GM12878 (cell line): Measurements from ENCODE around the gene SYCE3.

Experiments used
- ATF2 ChIP-seq: IDR thresholded peaks from 2 replicates; pipeline ENCODE4 v1.6.1; 2012; ENCODE audit warnings: low read length, inconsistent platforms
- CHD4 ChIP-seq: fragments of 200-600 bp; sonication (generic); IDR thresholded peaks from 2 replicates; pipeline ENCODE4 v1.6.1; 2016; ENCODE audit warnings: mild to moderate bottlenecking
- CTCF ChIP-seq, 3 experiments: IDR thresholded peaks in 2 of 3; conservative IDR thresholded peaks in 1 of 3; 2 replicates each; pipeline ENCODE4 v1.5.1; 2011; ENCODE audit warnings: low read depth in 3 of 3, low read length in 3 of 3, mild to moderate bottlenecking in 3 of 3, control low read depth in 2 of 3, moderate library complexity in 2 of 3, inconsistent platforms in 1 of 3, mixed read lengths in 1 of 3; ENCODE audit not compliant: control insufficient read depth in 2 of 3, insufficient read depth in 1 of 3; ENCODE audit errors: extremely low read depth in 1 of 3
- FOXM1 ChIP-seq: IDR thresholded peaks from 2 replicates; pipeline ENCODE4 v1.6.1; 2012; ENCODE audit warnings: low read depth, mild to moderate bottlenecking, inconsistent platforms, low read length, moderate library complexity
- JUND ChIP-seq: IDR thresholded peaks from 2 replicates; pipeline ENCODE4 v1.6.1; 2012; ENCODE audit warnings: low read depth, mild to moderate bottlenecking, low read length, improper control_type of control experiment, moderate library complexity
- RAD21 ChIP-seq: IDR thresholded peaks from 2 replicates; pipeline ENCODE4 v1.6.1; 2011; ENCODE audit warnings: mild to moderate bottlenecking, low read depth, low read length, moderate library complexity; ENCODE audit not compliant: insufficient read depth
- YY1 ChIP-seq: IDR thresholded peaks from 2 replicates; pipeline ENCODE4 v1.6.1; 2011; ENCODE audit warnings: low read depth, mild to moderate bottlenecking, low read length
- TF ChIP-seq, protein P1 (sequence below): IDR thresholded peaks from 2 replicates; pipeline ENCODE4 v1.6.1; 2011; ENCODE audit warnings: low read depth, low read length, improper control_type of control experiment, borderline replicate concordance
- TF ChIP-seq, protein P2 (sequence below): IDR thresholded peaks from 2 replicates; pipeline ENCODE4 v1.6.1; 2012; ENCODE audit warnings: mild to moderate bottlenecking, low read depth, low read length

GRCh38 chr22:50544746-50545253 is 17.9 kb downstream of the SYCE3 start:
- TF ChIP-seq ATF2: no peak
- no peak for TF ChIP-seq YY1
- TF ChIP-seq, protein P1, sequence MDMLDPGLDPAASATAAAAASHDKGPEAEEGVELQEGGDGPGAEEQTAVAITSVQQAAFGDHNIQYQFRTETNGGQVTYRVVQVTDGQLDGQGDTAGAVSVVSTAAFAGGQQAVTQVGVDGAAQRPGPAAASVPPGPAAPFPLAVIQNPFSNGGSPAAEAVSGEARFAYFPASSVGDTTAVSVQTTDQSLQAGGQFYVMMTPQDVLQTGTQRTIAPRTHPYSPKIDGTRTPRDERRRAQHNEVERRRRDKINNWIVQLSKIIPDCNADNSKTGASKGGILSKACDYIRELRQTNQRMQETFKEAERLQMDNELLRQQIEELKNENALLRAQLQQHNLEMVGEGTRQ: no peak
- no peak for TF ChIP-seq JUND
- TF ChIP-seq CHD4: no peak
- TF ChIP-seq, protein P2, sequence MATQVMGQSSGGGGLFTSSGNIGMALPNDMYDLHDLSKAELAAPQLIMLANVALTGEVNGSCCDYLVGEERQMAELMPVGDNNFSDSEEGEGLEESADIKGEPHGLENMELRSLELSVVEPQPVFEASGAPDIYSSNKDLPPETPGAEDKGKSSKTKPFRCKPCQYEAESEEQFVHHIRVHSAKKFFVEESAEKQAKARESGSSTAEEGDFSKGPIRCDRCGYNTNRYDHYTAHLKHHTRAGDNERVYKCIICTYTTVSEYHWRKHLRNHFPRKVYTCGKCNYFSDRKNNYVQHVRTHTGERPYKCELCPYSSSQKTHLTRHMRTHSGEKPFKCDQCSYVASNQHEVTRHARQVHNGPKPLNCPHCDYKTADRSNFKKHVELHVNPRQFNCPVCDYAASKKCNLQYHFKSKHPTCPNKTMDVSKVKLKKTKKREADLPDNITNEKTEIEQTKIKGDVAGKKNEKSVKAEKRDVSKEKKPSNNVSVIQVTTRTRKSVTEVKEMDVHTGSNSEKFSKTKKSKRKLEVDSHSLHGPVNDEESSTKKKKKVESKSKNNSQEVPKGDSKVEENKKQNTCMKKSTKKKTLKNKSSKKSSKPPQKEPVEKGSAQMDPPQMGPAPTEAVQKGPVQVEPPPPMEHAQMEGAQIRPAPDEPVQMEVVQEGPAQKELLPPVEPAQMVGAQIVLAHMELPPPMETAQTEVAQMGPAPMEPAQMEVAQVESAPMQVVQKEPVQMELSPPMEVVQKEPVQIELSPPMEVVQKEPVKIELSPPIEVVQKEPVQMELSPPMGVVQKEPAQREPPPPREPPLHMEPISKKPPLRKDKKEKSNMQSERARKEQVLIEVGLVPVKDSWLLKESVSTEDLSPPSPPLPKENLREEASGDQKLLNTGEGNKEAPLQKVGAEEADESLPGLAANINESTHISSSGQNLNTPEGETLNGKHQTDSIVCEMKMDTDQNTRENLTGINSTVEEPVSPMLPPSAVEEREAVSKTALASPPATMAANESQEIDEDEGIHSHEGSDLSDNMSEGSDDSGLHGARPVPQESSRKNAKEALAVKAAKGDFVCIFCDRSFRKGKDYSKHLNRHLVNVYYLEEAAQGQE: no peak
- no peak for TF ChIP-seq RAD21
- no peak for TF ChIP-seq FOXM1
- TF ChIP-seq CTCF (IDR thresholded peaks at IDR 0.05 in 2 of 3, conservative IDR thresholded peaks at IDR 0.05 in 1 of 3; ENCODE audit: control insufficient read depth in 2 of 3, extremely low read depth in 1 of 3, insufficient read depth in 1 of 3, low read depth in 3 of 3, low read length in 3 of 3): no peak
